ENCODE data around the gene SERPINB5.

GRCh38 chr18:63520053-63520685 lies 43.4 kb downstream of the SERPINB5 start:
- TF ChIP-seq CTCF (conservative IDR thresholded peaks at IDR 0.05; ENCODE audit: low read depth in 2 of 2) (no peak), ZNF462 (CRISPR knock-in tag; IDR thresholded peaks at IDR 0.05) (no peak), EZH2 (IDR thresholded peaks at IDR 0.05; ENCODE audit: low read depth, unreplicated experiment) (no peak), POLR2AphosphoS5 (IDR thresholded peaks at IDR 0.05; ENCODE audit: low read depth) (no peak), CREB1 (CRISPR knock-in tag; IDR thresholded peaks at IDR 0.05; ENCODE audit: low read depth) (no peak), REST (IDR thresholded peaks at IDR 0.05; ENCODE audit: unreplicated experiment) (no peak)

All from GM23338 (cell line).